ENCODE measurements around the gene RNF133. TPM values are rescaled to one million over a fixed set of nuclear protein-coding genes. Genes with fewer than 3 reads are reported as not detected.

Gene RNF133
- total RNA-seq, 4 donors from 2014 or later, result 0.39 to 2.4 (median 1.7) TPM

- 87 to 92% methylated on average over 6 of the region's 6 CpGs for WGBS, 2 donors
- H3K27ac ChIP-seq, result no peak overlapping the region
- no peak for DNase-seq (ENCODE audit: low spot score in 2 of 2)
- H3K27me3 ChIP-seq, result no peaks in the 10 kb centered on the region
- no peak overlapping the region for H3K4me3 ChIP-seq
- no peak for TF ChIP-seq EP300 (IDR thresholded peaks at IDR 0.05)
- TF ChIP-seq POLR2A (IDR thresholded peaks at IDR 0.05), result no peak
- TF ChIP-seq CTCF (IDR thresholded peaks at IDR 0.05), result no peak
- H3K36me3 ChIP-seq, result no peaks in the 10 kb centered on the region
- peaks cover 0 to 4% (median 0%) of the 10 kb centered on the region in 4 donors for H3K9me3 ChIP-seq
- no peaks in the 10 kb centered on the region for H3K4me1 ChIP-seq
These were observed 18.6 kb upstream of the RNF133 start for GRCh38 chr7:122717356-122718089.

- WGBS, 2 donors, result 87 to 94% methylated on average over 3 of the region's 3 CpGs
- no peaks in the 10 kb centered on the region for H3K36me3 ChIP-seq
- no peak overlapping the region for H3K4me3 ChIP-seq
- H3K27ac ChIP-seq, result no peak overlapping the region
- no peaks in the 10 kb centered on the region for H3K27me3 ChIP-seq
- TF ChIP-seq POLR2A (IDR thresholded peaks at IDR 0.05) (no peak), EP300 (IDR thresholded peaks at IDR 0.05) (no peak), CTCF (IDR thresholded peaks at IDR 0.05) (no peak)
- no peaks in the 10 kb centered on the region for H3K4me1 ChIP-seq
- no peak for DNase-seq (ENCODE audit: low spot score in 2 of 2)
- no peaks in the 10 kb centered on the region for H3K9me3 ChIP-seq
These were observed 16.3 kb upstream of the RNF133 start for GRCh38 chr7:122715183-122715582.

- 56 to 69% methylated on average over 1 of the region's 1 CpG for WGBS, 2 donors
- no peak for DNase-seq (ENCODE audit: low spot score in 2 of 2)
- H3K4me3 ChIP-seq, result no peak overlapping the region
- H3K36me3 ChIP-seq, result no peaks in the 10 kb centered on the region
- H3K27ac ChIP-seq, result no peak overlapping the region
- no peaks in the 10 kb centered on the region for H3K27me3 ChIP-seq
- no peaks in the 10 kb centered on the region for H3K9me3 ChIP-seq
- H3K4me1 ChIP-seq, result no peaks in the 10 kb centered on the region
- TF ChIP-seq POLR2A (IDR thresholded peaks at IDR 0.05) (no peak), EP300 (IDR thresholded peaks at IDR 0.05) (no peak), CTCF (IDR thresholded peaks at IDR 0.05) (no peak)
These were observed 12.0 kb upstream of the RNF133 start for GRCh38 chr7:122710916-122711315.

- H3K9me3 ChIP-seq, result no peaks in the 10 kb centered on the region
- no peak overlapping the region for H3K27ac ChIP-seq
- H3K27me3 ChIP-seq, result no peaks in the 10 kb centered on the region
- H3K36me3 ChIP-seq, result no peaks in the 10 kb centered on the region
- DNase-seq (ENCODE audit: low spot score in 2 of 2), result no peak
- TF ChIP-seq POLR2A (IDR thresholded peaks at IDR 0.05), result no peak
- TF ChIP-seq CTCF (IDR thresholded peaks at IDR 0.05), result no peak
- no peak for TF ChIP-seq EP300 (IDR thresholded peaks at IDR 0.05)
- H3K4me1 ChIP-seq, result no peaks in the 10 kb centered on the region
- WGBS, 2 donors, result 80 to 82% methylated on average over 7 of the region's 7 CpGs
- no peak overlapping the region for H3K4me3 ChIP-seq
These were observed 11.2 kb upstream of the RNF133 start for GRCh38 chr7:122709930-122710646.

- no peaks in the 10 kb centered on the region for H3K4me1 ChIP-seq
- H3K36me3 ChIP-seq, result no peaks in the 10 kb centered on the region
- H3K4me3 ChIP-seq, result no peak overlapping the region
- DNase-seq (ENCODE audit: low spot score in 2 of 2), result no peak
- no peak overlapping the region for H3K27ac ChIP-seq
- WGBS, 2 donors, result 74 to 75% methylated on average over 2 of the region's 2 CpGs
- no peaks in the 10 kb centered on the region for H3K27me3 ChIP-seq
- TF ChIP-seq POLR2A (IDR thresholded peaks at IDR 0.05) (no peak), EP300 (IDR thresholded peaks at IDR 0.05) (no peak), CTCF (IDR thresholded peaks at IDR 0.05) (no peak)
- H3K9me3 ChIP-seq, result no peaks in the 10 kb centered on the region
These were observed 7.9 kb upstream of the RNF133 start for GRCh38 chr7:122706836-122707235.

Measured in tibial nerve (tissue), 4 donors.